HG02759 (cell line): ENCODE results near the gene RNMT.
A peak's percentile ranks its signal among the peaks of the same experiment; 100 is the strongest.
"Not testable (repeated sequence)": the region's sequence is repeated elsewhere in the genome, so short reads cannot be mapped to it uniquely, and the experiment has no call there.

Source experiments
- ATAC-seq: cut with Tn5 transposase; IDR thresholded peaks from one replicate; pipeline ENCODE4 v1.9.1; 2021; ENCODE audit warnings: mild to moderate bottlenecking, moderate library complexity; ENCODE audit not compliant: unreplicated experiment

The RNMT gene

GRCh38 chr18:13726232-13726971, at the start of gene RNMT, which contains the start of gene FAM210A:
TSS of gene RNMT (plus strand) at chr18:13726673. CDS start at chr18:13731518, 4,845 bp downstream.
TSS of gene FAM210A (minus strand) at chr18:13726558. CDS start at chr18:13682077, 44,481 bp downstream.
- peak; percentile 96 for ATAC-seq

DNA sequence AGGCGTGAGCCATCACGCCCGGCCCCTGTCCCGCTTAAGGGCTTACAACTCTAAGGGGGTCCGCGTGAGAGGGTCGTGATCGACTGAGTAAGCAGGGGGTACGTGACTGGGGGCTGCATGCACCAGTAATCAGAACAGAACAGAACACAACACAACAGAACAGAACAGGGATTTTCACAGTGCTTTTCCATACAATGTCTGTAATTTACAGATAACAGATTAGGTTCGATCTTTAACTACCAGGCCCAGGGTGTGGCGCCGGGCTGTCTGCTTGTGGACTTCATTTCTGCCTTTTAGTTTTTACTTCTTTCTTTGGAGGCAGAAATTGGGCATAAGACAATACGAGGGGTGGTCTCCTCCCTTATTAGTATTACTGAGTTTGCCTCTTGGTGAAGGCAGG, 49.1 kb upstream of the RNMT start:
- not testable (repeated sequence) for ATAC-seq

- ATAC-seq: no peak
These were observed 45.9 kb upstream of the RNMT start for GRCh38 chr18:13680612-13681011.

DNA sequence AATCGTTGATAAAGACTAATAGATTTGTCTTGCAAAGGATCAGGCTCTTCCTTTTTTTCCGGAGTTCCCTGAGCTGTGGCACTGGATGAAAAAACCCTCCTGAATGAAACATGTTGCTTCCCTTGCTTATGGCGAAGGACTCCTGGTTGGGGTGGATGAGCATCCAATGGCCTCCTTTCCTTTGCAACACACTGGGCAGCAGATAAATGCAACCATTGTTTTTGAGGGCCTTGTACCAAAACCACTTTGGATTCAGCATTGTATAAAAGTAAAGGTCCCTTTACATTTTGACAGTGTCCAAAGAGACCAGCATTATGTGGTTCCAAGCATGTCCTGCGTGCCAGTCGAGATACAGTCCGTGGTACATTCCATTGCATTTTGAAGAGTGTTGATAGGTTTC, 44.8 kb upstream of the RNMT start:
- ATAC-seq: no peak

DNA sequence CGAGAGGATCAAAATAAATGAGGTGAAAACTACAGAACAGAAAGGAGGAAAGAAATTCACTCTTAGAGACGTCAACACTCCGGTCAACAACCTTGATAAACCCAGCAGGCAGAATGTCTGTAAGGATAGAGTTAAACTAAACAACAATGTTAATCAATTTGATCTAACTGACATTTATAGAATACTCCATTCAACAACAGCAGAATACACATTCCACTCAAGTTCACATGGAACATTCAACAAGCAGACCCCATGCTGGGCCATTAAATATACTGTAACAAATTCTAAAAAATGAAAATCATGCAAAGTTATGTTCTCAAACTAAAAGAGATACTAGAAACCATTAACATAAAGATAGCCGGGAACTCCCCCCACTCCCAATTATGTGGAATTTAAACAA, 41.9 kb upstream of the RNMT start:
- ATAC-seq: no peak

DNA sequence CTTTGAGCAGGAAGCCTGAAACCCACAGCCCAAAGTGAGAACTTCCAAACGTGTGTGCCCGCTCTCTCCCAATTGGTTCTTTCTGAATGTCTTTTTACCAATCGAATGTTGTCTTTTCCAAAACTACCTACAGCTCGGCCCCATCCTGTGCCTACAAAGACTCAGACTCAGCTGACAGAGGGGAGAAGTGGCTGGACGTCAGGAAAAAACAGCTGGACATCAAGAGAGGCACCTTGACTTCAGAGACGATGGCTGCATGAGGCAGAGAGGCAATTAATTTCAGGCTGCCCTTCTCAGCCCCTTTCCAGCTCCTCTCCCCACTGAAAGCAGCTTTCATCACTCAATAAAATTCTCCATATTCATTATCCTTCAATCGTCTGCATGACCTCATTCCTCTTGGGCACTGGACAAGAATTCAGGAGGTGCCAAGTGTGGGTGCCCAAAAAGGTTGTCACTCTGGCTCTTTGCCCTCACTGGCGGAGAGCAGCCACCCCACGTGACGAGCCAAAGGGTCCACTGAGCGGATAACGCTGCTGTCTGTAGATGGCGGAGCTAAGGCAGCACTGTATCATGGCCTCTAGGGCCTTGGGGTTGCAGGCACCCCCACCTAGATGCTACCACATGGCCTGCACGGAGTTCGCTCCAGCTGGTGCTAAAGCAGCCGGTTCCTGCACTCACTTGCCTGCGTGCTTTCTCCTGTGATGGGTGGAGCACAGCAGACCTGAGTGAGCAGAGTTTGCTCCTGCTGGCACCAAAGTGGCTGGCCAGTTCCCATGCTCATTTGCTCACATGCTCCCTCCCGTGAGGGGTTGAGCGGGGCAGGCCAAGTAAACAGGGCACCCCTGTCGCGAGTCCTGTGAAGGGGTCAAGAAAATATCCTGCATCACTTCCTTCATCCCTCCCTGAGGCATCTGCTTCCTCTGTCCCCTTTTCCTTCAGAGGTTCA, 38.0 kb upstream of the RNMT start:
- ATAC-seq: no peak

- not testable (repeated sequence) for ATAC-seq
These were observed 36.4 kb upstream of the RNMT start for GRCh38 chr18:13690060-13690459.

- ATAC-seq: not testable (repeated sequence)
These were observed 31.1 kb upstream of the RNMT start for GRCh38 chr18:13695337-13695736.

DNA sequence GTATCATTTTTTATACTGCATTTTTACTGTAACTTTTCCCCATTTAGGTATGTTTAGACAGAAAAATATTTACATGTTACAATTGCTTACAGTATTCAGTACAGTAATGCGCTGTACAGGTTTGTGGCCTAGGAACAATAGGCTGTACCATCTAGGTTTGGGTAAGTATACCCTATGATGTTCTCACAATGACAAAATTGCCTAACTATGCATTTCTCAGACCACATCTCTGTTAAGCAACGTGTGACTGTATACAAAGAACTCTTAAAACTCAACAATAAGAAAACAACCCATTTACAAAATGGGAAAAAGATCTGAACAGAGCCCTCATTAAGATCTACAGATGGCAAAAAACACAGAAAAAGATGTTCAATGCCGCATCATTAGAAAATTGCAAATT, 29.5 kb upstream of the RNMT start:
- ATAC-seq: no peak

DNA sequence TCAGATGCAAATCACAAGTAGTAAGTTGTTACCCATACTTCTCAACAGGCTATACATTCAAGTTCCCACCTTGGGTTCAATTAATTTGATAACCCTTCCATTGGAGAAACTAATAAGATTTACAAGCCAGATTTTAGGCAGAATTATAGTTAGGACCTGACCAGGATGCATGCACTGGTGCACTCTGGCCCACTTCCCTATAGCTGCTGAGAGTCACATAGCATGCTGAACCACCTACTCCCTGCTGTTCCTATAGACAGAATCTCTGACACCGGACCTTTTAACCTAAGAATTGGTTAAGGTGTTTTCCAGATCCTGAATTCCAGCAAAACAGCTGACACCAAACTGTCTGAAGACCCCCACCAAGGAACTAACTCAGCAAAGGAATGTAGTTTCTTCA, 26.3 kb upstream of the RNMT start:
- ATAC-seq: no peak

DNA sequence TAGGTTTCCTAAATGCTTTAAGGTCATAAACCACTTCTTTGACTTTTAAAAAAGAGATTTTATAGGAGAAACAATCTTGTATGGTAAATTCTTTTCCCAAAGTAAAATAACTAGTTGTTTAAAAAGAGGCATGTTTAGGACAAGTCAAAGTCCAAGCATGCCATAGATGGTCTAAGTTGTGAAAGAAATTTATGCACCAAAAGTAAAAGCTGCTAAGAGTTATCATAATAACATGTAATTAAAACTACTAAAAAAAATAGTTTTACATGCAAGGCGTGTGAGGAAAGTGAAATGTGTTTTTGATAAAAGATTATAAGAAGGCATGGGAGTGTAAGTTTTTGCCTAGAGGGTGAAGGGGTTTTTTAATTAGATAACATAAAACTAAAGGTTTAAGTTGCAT, 22.6 kb upstream of the RNMT start:
- no peak for ATAC-seq

- no peak for ATAC-seq
These were observed 16.1 kb upstream of the RNMT start for GRCh38 chr18:13710414-13710831.

GRCh38 chr18:13712400-13713131, 13.9 kb upstream of the RNMT start:
- no peak for ATAC-seq

- no peak for ATAC-seq
These were observed 12.9 kb upstream of the RNMT start for GRCh38 chr18:13713455-13714055.

GRCh38 chr18:13715330-13715729, 11.1 kb upstream of the RNMT start:
- no peak for ATAC-seq

DNA sequence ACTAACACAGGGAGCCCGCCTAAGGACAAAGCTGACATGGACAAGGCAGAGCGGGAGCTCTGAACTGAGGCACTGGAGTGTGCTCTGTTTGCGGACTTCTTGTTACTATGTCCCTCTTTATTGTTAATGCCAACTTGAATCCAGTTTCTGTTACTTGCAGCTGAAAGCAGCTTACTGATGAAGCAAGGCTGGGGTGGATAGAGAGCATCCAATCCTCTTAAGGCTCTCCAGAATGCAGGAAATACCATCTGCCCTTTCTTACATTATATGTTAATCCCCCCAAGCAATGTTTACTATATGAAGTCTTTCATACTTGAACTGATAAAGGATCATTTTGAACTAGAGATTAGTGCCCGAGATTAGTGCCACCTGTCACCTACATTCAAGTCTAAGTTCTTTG, 9.6 kb upstream of the RNMT start:
- ATAC-seq: no peak

GRCh38 chr18:13720123-13720522, 6.3 kb upstream of the RNMT start:
- no peak for ATAC-seq

GRCh38 chr18:13720847-13721246, 5.6 kb upstream of the RNMT start:
- no peak for ATAC-seq

DNA sequence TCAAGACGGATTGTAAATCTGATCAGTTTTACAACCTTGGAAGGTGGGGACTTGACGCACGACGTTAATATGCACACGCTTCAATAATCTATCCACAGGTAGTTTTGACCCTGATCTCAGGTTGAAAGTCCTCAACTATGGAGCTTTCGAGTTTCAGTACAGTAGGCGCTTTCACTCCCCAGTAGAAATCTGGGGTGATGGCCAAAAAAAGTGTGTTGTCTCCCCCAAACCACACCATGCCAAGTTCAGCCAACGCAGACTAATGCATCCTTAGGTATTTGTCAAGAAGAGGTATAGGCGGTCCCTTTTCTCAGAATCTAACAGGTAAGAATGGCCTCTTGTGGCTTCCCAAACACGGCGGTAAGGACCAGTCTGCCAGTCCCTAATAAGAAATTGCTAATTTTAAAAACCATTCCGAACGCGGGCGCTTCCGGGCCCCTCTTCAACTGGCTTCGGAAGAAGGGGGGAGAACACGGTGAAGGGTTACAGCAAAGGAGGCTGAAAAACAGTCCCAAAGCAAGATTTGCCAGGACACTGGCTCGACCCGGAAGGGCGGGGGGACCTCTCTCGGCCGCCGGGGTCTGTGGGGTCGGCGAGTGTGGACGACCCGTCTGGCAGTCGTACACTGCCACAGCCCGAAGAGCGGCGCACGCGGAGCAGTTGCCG, 774 bp upstream of the RNMT start:
- ATAC-seq: no peak

- ATAC-seq: peak; percentile 16
These were observed 479 bp downstream of the RNMT start for GRCh38 chr18:13726972-13727331.
